Measurements from ENCODE around the gene SIX3.

DNA sequence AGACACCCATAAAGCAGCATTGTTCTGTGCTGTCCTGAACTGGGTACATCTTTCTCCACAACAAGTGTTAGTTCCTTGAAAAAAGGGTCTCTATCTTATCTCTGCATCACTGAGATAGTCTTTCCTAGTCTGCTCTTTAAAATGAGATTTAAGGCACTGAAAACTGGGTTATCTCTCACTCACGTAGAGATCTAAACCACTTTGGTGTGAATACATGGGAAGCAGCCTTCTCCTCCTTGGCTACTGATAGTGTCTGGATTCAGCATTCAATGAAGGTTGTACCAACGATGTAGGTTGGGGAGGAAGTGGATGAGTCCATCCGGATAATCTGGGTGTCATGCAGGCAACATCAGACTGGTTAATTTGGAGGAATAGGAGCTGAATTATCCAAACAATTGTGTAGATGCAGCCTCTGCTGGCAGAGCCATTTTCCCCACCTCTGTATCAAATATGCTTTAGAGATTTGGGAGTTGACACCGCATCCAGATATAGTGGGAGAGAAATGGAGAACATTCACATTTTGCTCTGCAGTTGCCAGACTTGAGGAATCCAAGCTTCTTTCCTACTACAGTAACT is 15.9 kb upstream of the SIX3 start:
- TF ChIP-seq, protein P1, sequence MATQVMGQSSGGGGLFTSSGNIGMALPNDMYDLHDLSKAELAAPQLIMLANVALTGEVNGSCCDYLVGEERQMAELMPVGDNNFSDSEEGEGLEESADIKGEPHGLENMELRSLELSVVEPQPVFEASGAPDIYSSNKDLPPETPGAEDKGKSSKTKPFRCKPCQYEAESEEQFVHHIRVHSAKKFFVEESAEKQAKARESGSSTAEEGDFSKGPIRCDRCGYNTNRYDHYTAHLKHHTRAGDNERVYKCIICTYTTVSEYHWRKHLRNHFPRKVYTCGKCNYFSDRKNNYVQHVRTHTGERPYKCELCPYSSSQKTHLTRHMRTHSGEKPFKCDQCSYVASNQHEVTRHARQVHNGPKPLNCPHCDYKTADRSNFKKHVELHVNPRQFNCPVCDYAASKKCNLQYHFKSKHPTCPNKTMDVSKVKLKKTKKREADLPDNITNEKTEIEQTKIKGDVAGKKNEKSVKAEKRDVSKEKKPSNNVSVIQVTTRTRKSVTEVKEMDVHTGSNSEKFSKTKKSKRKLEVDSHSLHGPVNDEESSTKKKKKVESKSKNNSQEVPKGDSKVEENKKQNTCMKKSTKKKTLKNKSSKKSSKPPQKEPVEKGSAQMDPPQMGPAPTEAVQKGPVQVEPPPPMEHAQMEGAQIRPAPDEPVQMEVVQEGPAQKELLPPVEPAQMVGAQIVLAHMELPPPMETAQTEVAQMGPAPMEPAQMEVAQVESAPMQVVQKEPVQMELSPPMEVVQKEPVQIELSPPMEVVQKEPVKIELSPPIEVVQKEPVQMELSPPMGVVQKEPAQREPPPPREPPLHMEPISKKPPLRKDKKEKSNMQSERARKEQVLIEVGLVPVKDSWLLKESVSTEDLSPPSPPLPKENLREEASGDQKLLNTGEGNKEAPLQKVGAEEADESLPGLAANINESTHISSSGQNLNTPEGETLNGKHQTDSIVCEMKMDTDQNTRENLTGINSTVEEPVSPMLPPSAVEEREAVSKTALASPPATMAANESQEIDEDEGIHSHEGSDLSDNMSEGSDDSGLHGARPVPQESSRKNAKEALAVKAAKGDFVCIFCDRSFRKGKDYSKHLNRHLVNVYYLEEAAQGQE (IDR thresholded peaks at IDR 0.05; ENCODE audit: low read depth), result no peak
- TF ChIP-seq, protein P2, sequence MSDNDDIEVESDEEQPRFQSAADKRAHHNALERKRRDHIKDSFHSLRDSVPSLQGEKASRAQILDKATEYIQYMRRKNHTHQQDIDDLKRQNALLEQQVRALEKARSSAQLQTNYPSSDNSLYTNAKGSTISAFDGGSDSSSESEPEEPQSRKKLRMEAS (IDR thresholded peaks at IDR 0.05), result no peak
- TF ChIP-seq EP300 (IDR thresholded peaks at IDR 0.05; ENCODE audit: borderline replicate concordance), result no peak
